KMS-11 (cell line): ENCODE measurements around the gene LRRC4B.

Experiments
- H2AFZ ChIP-seq: fragments of 200-600 bp; sonication (generic); 2 replicates; pipeline ENCODE4 v1.6.1; 2016; ENCODE audit warnings: antibody characterized with exemption, mixed run types, low read depth
- H3K27ac ChIP-seq: fragments of 200-600 bp; sonication (generic); 2 replicates; pipeline ENCODE4 v1.6.1; 2016; ENCODE audit warnings: mild to moderate bottlenecking, mixed run types
- H3K27me3 ChIP-seq: fragments of 200-600 bp; sonication (generic); 2 replicates; pipeline ENCODE4 v1.6.1; 2017; ENCODE audit warnings: mild to moderate bottlenecking, low read depth, mixed run types, moderate library complexity; ENCODE audit not compliant: insufficient read depth
- H3K36me3 ChIP-seq: fragments of 200-600 bp; sonication (generic); 2 replicates; pipeline ENCODE4 v1.6.1; 2017; ENCODE audit warnings: mild to moderate bottlenecking, mixed run types; ENCODE audit not compliant: insufficient read depth
- H3K4me1 ChIP-seq: fragments of 200-600 bp; sonication (generic); 2 replicates; pipeline ENCODE4 v1.6.1; 2016; ENCODE audit warnings: mild to moderate bottlenecking, low read depth, mixed run types; ENCODE audit not compliant: poor library complexity, severe bottlenecking
- H3K4me2 ChIP-seq: fragments of 200-600 bp; sonication (generic); 2 replicates; pipeline ENCODE4 v1.7.0; 2016; ENCODE audit warnings: mild to moderate bottlenecking, mixed run types
- H3K4me3 ChIP-seq: fragments of 200-600 bp; sonication (generic); IDR thresholded peaks from 2 replicates; pipeline ENCODE4 v1.6.1; 2017; ENCODE audit warnings: low read depth, low read length, mixed read lengths; ENCODE audit not compliant: insufficient read depth
- H3K79me2 ChIP-seq: fragments of 200-600 bp; sonication (generic); 2 replicates; pipeline ENCODE4 v1.6.1; 2016; ENCODE audit warnings: low read depth, mixed run types; ENCODE audit not compliant: insufficient read depth
- H3K9ac ChIP-seq: fragments of 200-600 bp; sonication (generic); 2 replicates; pipeline ENCODE4 v1.6.1; 2016; ENCODE audit warnings: mild to moderate bottlenecking, mixed run types
- H4K20me1 ChIP-seq: fragments of 200-600 bp; sonication (generic); 2 replicates; pipeline ENCODE4 v1.6.1; 2016; ENCODE audit warnings: mild to moderate bottlenecking, mixed run types; ENCODE audit not compliant: insufficient read depth
- CTCF ChIP-seq: fragments of 200-600 bp; sonication (generic); conservative IDR thresholded peaks from 2 replicates; pipeline ENCODE4 v1.6.1; 2017; ENCODE audit warnings: low read depth, mild to moderate bottlenecking, antibody characterized with exemption, low read length, moderate library complexity, mixed read lengths

Gene LRRC4B

GRCh38 chr19:50567052-50567841 is 988 bp downstream of the LRRC4B start:
- TF ChIP-seq CTCF: no peak
- Histone ChIP-seq H3K79me2 (no peaks in the 10 kb centered on the region), H3K27ac (no peak overlapping the region), H3K36me3 (no peaks in the 10 kb centered on the region), H3K4me3 (no peak overlapping the region), H4K20me1 (no peaks in the 10 kb centered on the region), H3K4me2 (no peak overlapping the region), H3K4me1 (no peaks in the 10 kb centered on the region), H2AFZ (no peak overlapping the region), H3K9ac (no peak overlapping the region), H3K27me3 (peaks cover 29% of the 10 kb centered on the region; the same call in 1 of the 2 replicates)

DNA sequence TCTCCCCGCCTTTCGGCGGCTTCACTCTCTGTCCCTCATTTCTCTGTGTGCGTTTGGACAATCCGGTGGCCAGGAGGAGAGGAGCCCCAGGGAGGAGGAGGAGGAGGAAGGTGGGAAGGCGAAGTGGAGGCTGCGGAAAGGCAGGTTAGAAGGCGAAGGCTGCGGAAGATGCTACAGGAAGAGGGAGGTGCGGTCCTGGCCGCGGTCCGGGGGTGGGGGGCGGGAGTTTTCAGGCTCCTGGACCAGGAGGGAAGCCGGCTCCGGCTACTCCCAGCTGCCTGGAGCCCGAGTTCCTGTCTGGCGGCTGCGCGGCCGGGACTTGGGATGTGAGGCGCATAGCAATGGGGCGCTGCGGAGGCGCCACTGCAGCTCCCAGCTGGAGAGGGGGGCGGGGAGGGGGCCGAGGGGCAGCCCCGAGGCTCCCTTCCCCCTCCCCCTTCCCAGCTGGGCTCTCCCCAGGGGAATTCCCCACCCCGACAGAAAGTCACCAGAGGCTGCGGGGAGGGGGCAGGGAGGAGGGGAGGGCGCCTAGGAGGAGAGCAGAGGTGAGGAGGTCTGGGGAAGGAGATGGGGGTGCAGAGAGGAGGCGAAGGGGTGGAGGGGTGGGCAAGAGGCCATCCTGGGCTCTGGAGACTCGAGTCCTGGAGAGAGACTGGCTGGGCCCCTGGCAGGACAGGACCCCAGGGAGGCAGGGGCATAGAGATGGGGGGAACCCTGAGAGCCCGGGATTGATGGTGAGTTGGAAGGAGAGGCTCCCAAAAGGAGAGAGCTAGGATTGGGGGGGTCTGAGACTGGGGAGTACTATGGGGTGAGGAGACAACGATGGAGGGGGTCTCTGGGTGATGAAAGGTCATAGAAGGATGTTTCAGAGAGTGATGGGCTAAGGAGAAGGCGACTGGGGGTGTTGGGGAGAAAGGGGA is 2.0 kb downstream of the LRRC4B start:
- H3K79me2 ChIP-seq: no peaks in the 10 kb centered on the region
- no peaks in the 10 kb centered on the region for H4K20me1 ChIP-seq
- no peak overlapping the region for H2AFZ ChIP-seq
- H3K4me3 ChIP-seq: no peak overlapping the region
- no peak overlapping the region for H3K4me2 ChIP-seq
- TF ChIP-seq CTCF: no peak
- H3K36me3 ChIP-seq: no peaks in the 10 kb centered on the region
- no peak overlapping the region for H3K27ac ChIP-seq
- H3K27me3 ChIP-seq: peaks cover 33% of the 10 kb centered on the region; the same call in 1 of the 2 replicates
- H3K9ac ChIP-seq: no peak overlapping the region
- no peaks in the 10 kb centered on the region for H3K4me1 ChIP-seq

- Histone ChIP-seq H4K20me1 (no peaks in the 10 kb centered on the region), H3K4me2 (no peak overlapping the region), H3K27me3 (peaks cover 41% of the 10 kb centered on the region; the same call in 1 of the 2 replicates), H3K4me1 (no peaks in the 10 kb centered on the region), H2AFZ (no peak overlapping the region; the same call in 1 of the 2 replicates), H3K79me2 (no peaks in the 10 kb centered on the region), H3K4me3 (no peak overlapping the region), H3K27ac (no peak overlapping the region), H3K36me3 (no peaks in the 10 kb centered on the region), H3K9ac (no peak overlapping the region)
- TF ChIP-seq CTCF: no peak
Observed at GRCh38 chr19:50564229-50565105, 3.8 kb downstream of the LRRC4B start.

- TF ChIP-seq CTCF: no peak
- no peak overlapping the region for H3K4me3 ChIP-seq
- no peaks in the 10 kb centered on the region for H4K20me1 ChIP-seq
- no peak overlapping the region for H3K4me2 ChIP-seq
- H3K4me1 ChIP-seq: no peaks in the 10 kb centered on the region
- H3K27me3 ChIP-seq: peaks cover 46% of the 10 kb centered on the region; the same call in 1 of the 2 replicates
- no peak overlapping the region for H3K27ac ChIP-seq
- no peaks in the 10 kb centered on the region for H3K79me2 ChIP-seq
- no peak overlapping the region for H3K9ac ChIP-seq
- H2AFZ ChIP-seq: no peak overlapping the region
- no peaks in the 10 kb centered on the region for H3K36me3 ChIP-seq
Observed at GRCh38 chr19:50563597-50563996, 4.6 kb downstream of the LRRC4B start.
